GM12875 (cell line): ENCODE measurements around the gene CRYBB1.

ENCODE experiments used
- H3K4me3 ChIP-seq: one replicate; pipeline ENCODE4 v1.5.1; 2011; ENCODE audit warnings: low read depth, low read length, control low read depth
- TF ChIP-seq, protein P1 (sequence below): IDR thresholded peaks from 2 replicates; pipeline ENCODE4 v1.5.1; 2011; ENCODE audit warnings: low read depth, mild to moderate bottlenecking, control low read depth, inconsistent platforms, low read length, moderate library complexity, borderline replicate concordance; ENCODE audit not compliant: insufficient read depth

Gene CRYBB1

DNA sequence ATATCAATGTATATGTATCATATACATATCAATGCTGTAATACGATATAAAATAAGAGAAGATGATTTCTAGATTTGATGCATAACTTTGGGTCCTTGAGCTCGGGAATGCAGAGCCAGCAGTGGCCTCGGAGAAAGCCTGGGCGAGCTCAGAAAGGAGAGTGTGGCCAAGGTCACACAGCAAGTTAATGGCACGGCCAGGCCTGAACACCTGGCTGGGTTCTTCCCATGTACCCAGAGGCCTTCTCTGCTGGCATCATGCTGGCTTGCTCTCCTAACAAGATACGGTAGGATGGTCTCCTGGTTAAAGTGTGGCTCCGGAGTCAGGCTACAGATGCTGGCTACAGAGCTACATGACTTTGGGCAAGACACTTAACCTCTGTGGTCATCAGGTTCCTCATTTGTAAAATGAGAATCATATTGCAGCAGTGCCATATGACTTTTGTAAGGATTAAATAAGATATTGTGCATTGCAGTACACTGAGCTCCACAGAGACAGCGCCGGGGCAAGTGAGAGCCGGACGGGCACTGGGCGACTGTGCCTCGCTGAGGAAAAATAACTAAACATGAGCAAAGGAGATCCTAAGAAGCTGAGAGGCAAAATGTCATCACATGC is 57.8 kb downstream of the CRYBB1 start:
- TF ChIP-seq, protein P1, sequence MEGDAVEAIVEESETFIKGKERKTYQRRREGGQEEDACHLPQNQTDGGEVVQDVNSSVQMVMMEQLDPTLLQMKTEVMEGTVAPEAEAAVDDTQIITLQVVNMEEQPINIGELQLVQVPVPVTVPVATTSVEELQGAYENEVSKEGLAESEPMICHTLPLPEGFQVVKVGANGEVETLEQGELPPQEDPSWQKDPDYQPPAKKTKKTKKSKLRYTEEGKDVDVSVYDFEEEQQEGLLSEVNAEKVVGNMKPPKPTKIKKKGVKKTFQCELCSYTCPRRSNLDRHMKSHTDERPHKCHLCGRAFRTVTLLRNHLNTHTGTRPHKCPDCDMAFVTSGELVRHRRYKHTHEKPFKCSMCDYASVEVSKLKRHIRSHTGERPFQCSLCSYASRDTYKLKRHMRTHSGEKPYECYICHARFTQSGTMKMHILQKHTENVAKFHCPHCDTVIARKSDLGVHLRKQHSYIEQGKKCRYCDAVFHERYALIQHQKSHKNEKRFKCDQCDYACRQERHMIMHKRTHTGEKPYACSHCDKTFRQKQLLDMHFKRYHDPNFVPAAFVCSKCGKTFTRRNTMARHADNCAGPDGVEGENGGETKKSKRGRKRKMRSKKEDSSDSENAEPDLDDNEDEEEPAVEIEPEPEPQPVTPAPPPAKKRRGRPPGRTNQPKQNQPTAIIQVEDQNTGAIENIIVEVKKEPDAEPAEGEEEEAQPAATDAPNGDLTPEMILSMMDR = no peak
- H3K4me3 ChIP-seq = no peak overlapping the region

DNA sequence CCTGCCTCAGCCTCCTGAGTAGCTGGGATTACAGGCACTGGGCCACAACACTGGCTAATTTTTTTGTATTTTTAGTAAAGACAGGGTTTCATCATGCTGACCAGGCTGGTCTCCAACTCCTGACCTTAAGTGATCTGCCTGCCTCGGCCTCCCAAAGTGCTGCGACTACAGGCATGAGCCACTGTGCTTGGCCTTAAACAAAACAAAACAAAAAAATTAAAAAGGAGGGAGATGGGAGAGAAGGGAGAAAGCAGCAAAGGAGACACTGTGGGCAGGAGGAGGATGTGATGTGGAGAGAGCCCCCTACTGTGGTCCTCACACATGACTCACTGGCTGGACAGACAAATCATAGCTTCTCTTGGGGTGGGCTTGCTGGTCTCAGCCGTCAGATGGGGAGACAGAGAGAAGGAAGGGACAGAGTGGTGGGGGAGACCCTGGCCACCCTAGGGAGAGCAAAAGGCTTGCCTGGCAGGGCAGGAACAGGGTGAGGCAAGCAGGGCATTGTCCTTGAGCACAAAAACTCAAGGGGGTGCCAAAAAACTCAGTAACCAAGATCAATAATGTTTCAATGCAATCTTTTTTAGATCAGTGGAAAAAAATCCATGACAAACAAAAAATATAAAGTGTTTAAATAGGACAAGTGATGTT is 59.5 kb downstream of the CRYBB1 start:
- TF ChIP-seq, protein P1 = no peak
- H3K4me3 ChIP-seq = no peak overlapping the region

DNA sequence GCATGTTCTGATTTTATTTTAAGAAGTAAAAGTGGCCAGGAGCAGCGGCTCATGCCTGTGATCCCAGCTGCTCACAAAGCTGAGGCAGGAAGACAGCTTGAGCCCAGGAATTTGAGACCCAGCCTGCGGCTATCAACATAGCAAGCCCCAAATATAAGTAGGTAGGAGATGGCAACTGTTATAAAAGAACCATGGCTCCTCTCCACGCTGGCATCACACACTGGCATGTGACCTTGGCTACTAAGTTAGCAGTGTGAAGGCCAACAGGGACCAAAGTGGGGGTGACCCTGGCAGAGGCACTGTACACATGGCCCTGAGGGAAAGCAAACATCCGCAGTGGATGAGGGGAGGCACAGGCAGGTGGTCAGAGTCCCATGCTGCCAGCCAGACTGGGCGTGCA is 60.9 kb downstream of the CRYBB1 start:
- TF ChIP-seq, protein P1 = no peak
- no peak overlapping the region for H3K4me3 ChIP-seq

GRCh38 chr22:26555478-26555877 is 62.3 kb downstream of the CRYBB1 start:
- H3K4me3 ChIP-seq = no peak overlapping the region

DNA sequence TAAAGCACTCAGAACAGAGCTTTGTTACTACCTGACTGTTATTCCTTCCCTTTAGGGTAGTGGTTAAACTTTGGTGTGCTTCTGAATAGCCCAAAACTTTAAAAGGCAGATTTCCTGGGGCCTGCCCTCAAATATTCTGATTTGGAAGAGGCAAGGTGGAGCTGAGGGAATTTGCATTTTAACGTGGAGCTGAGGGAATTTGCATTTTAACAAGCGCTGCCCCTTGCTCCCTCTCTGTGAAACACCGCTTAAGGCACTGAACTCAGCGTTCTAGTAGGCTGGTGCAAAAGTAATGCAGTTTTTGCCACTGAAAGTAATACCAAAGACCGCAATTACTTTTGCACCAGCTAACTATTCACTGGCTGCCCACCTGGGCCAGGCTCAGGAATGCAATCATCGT is 62.9 kb downstream of the CRYBB1 start:
- H3K4me3 ChIP-seq = no peak overlapping the region
- TF ChIP-seq, protein P1 = no peak

More at GRCh38 chr22:26555478-26555877, 62.3 kb downstream of the CRYBB1 start:
- TF ChIP-seq, protein P1 = no peak

DNA sequence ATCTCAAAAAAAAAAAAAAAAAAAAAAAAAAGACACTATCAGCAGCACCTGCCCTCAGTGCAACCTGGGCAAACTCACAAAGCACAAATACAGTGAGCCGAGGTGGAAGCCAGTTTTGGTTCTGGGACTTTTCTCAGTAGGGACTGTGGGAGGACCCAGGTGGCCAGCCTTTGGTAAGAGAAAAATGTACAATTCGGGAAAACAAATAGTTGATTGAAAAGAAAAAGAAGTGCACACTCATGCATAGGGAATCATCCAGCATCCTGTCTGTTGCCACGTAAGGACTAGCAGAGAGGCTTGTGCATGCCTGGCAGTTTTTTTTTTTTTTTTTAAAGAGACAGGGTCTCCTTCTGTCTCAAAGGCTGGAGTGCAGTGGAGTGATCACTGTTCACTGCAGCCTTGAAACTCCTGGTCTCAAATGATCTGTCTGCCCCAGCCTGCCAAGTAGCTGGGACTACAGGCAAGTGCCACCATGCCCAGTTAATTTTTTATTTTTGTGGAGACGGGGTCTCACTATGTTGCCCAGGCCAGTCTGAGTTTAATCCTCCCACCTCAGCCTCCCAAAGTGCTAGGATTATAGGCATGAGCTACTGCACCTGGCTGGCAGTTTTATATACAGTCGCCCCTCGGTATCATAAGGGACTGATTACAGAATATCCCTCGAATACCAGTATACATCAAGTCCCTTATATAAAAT is 64.6 kb downstream of the CRYBB1 start:
- H3K4me3 ChIP-seq = no peak overlapping the region
- TF ChIP-seq, protein P1 = no peak
